GM18517 (cell line): ENCODE results near the gene GPS1.

Source experiments
- ATAC-seq: cut with Tn5 transposase; IDR thresholded peaks from one replicate; pipeline ENCODE4 v1.9.1; 2021; ENCODE audit warnings: mild to moderate bottlenecking, moderate library complexity; ENCODE audit not compliant: unreplicated experiment

GPS1 gene

DNA sequence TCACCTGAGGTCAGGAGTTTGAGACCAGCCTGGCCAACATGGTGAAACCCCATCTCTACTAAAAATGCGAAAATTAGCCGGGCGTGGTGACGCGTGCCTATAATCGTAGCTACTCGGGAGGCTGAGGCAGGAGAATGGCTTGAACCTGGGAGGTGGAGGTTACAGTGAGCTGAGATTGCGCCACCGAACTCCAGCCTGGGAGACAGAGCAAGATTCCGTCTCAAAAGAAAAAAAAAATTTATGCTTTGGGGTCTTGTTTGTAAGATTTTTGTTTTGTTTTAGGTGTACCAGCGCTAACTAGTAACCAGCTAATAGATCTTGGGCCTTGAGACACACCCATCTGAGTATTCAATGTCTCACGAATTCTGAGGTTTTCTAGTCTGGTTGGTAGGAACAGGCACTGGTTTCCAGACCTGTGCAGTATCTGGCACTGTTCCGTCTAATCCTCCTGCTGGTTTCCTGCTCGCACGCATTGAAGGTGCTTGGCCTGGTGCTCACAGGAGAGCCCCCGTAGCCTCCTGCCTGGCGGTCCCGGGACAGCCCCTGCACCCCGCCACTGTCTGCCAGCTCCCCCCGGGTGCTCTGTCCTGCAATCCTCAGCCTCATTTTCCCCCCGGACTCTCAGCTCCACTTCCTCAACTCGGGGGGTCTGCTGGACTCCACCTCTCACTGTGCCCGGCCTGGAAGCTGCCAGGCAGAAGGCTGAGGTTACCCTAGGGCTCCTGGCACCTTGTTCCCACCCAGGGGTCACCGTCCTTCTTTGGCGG lies 24.5 kb downstream of the GPS1 start:
- ATAC-seq, result no peak

DNA sequence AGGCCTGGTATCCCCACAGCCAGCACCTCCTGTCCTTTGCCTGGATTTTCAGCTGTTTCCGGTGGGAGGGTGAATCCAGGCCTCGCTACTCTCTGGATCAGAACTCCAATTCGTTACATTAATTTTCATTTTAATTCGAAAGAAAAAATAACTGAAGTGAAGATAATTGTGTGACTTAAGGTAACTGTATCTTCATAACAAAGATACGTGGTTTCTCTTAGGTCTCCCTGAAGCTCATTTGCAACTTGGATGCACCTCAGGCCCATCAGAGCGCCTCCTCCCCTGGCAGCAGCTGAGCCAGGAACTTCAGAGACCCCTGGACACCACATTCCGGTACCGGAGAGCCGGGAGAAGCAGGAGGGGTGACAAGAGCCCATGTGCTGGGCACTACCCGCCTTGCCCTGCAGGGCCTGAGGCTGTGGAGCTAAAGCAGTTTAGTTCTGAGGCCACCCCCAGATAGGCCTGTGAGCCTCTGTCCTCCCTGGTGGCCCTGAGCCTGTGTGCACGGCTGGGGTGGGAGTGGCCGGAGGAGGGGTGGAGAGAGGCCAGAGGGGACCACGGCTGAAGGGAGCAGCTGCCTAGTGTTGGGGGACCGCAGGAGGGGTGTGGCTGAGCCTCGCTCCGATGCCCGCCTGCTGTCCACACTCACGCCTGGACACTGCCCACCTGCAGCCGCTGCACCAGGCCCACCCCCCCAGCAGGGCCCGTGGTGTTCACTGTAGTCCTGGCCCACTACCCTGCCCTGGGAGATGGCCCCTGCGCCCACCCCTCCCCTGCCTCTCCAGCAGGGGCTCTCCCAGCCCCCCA lies 25.3 kb downstream of the GPS1 start:
- ATAC-seq, result no peak

DNA sequence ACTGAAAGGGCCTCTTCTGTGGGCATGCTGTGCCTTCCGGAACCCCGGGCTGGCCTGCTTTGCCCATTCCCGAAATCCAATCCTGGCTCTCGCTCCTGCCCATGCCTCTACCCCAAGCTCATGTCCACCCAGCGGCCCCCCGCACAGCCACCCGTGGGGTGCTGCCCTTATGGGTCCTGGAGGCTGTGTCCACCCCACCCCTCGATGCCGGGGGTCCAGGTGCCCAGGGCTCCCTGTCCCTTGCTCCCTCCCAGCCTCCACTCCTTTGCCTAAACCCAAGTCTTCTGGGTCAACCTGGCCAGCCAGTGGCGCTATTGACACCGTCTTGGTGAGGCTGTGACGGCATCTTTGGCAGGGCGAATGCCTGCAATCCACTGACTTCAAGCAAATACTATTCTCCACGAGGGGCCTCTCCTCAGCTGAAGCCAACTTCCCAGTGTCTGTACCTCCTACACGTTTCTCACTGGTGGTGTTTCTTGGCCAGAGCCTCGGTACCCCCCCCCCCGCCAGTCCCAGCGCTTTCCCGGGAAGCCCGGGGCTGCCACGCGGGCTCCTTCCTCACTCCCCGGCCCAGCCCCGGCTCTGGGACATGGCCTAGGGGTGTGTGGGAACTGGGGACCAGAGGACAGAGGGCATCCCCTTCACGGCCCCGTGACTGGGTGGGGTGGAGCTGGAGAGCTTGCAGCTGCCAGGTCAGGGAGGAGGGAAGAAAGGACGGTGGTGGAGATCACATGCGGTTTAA lies 26.1 kb downstream of the GPS1 start:
- no peak for ATAC-seq

DNA sequence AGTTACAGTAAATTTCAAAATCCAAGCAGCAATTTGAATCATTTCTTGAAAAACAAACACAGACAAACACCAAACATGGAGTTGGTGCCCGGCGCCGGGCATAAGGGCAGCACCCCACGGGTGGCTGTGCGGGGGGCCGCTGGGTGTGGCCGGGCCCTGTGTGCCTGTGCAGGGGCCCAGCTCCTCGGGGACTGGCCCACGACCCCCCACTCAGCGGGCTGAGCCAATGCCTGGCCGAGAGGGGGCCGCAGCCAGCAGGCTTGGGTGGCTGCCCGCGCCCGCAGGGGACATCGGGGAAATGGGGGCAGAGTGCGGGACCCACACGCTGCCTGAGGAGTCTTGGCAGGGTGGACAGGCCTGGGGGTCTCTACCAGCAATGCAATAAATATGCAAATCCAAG lies 26.7 kb downstream of the GPS1 start:
- no peak for ATAC-seq

DNA sequence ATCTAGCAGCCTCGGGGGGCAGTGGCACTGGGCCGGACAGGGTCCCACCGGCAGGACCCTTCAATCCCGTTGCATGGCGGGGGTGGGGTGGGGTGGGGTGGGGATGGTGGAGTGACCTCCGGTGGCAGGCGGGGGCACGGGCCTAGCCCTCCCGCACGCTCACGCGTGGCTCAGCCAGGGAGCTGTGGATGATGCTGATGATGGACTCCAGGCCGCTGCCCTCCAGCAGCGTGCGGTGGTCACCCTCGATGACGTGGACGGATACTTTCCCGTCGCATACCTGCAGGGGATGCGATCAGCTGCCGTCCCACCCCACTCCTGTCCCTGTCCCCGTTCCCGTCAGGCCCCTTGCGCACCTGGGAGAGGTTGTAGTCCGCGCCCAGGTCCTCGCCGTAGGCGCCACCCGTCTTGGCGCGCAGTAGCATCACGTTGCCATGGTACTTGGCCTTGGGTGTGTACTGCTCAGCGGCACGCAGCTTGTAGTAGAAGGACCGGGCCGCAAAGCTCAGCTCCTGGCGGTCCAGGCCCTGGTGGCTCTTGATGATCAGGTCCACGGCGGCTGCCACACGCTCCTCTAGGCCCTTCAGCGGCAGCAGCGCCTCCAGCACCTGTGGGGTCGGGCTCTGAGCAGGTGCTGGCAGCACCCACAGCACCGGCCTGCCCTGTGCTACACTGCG lies 27.4 kb downstream of the GPS1 start:
- ATAC-seq, result no peak

DNA sequence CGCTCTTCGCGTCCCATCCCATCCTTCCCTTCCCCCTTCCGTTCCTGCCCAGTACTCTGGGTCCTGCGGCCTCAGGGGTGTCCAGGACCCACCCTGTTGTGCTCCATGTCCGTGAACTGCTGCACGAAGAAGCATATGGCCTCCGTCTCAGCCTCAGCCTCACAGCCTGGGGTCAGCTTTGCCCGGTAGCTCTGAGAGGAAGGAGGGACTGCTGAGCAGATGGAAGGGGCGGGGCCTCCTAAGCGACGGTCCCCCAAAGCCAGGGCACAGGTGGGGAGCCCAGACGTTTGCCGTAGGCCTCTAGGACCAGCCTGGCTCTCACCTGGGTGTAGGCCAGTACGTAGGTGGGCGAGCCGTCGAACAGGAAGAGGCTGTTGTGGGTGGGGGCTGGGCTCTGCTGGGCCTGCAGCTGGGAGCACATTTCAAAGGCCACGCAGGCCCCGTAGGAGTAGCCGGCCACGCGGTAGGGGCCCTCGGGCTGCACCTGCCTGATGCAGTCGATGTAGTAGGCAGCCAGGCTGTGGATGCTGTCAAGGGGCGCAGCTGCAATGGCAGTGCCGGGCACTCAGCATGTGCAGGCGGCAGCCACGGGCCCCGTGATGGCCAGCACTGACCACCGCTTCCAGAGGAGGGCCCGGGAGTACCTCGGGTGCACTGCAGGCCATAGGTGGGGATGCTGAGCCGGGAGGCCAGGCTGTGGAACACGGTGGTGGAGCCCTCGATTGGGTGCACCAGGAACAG lies 28.5 kb downstream of the GPS1 start:
- ATAC-seq, result no peak

- ATAC-seq, result no peak
These were observed 29.2 kb downstream of the GPS1 start for GRCh38 chr17:82080789-82081464.

GRCh38 chr17:82081546-82081945 lies 29.8 kb downstream of the GPS1 start:
- ATAC-seq, result no peak

- ATAC-seq, result no peak
These were observed 30.3 kb downstream of the GPS1 start for GRCh38 chr17:82081966-82082365.

DNA sequence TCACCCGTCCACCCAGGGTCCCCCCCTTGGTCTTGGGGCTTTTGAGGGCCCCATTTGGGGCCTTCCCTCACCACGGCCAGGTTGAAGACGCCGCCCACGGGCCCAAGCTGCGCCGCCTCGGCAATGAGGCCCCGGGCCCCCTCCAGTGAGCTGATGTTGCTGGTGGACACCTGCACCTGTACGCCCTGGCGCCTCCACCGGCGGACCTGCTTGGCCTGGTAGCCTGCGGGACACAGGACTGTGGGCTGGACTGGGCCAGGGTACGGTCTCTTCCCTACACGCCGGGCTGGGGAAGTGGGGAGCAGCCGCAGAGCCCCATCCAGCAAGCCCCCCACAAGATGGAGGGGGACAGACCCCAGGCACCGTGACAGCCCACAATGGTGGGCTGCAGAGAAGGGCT lies 30.8 kb downstream of the GPS1 start:
- no peak for ATAC-seq

GRCh38 chr17:82083009-82083408 lies 31.3 kb downstream of the GPS1 start:
- no peak for ATAC-seq

DNA sequence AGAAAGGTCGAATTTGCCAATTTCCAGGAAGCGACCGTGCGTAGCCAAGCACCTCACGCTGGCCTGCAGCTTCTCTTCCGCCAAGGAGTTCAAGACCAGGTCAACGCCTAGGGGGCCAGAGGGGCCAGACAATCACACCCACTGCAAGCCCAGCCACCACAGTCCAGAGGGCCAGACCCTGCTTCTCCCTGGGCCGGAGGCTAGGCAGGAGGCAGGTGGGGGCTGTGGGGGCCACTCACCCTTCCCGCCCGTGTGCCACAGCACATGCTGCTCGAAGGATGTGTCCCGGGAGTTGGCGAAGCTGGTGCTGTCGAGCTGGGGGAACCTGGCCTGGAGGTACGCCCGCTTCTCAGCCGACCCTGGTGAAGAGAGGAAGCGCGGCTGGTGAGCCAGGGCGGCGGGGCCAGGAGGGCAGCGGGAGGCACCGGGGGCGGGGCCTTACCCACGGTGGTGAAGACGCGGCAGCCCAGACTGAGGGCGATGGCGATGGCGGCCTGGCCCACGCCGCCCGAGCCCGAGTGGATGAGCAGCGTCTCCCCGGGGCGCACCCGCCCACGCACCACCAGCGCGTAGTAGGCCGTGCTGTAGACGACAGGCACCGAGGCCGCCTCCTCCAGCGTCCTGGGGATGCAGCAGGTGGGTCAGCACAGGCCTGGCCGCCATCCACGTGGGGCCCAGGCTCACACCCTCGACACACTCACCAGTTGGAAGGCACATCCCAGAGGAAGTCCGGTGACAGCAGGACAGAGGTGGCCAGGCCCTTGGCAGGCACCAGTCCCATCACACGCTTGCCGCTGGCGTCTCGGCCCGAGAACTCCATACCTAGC lies 32.0 kb downstream of the GPS1 start:
- ATAC-seq, result no peak

GRCh38 chr17:82084373-82085030 lies 32.8 kb downstream of the GPS1 start:
- no peak for ATAC-seq

- no peak for ATAC-seq
These were observed 33.5 kb downstream of the GPS1 start for GRCh38 chr17:82085031-82085861.

DNA sequence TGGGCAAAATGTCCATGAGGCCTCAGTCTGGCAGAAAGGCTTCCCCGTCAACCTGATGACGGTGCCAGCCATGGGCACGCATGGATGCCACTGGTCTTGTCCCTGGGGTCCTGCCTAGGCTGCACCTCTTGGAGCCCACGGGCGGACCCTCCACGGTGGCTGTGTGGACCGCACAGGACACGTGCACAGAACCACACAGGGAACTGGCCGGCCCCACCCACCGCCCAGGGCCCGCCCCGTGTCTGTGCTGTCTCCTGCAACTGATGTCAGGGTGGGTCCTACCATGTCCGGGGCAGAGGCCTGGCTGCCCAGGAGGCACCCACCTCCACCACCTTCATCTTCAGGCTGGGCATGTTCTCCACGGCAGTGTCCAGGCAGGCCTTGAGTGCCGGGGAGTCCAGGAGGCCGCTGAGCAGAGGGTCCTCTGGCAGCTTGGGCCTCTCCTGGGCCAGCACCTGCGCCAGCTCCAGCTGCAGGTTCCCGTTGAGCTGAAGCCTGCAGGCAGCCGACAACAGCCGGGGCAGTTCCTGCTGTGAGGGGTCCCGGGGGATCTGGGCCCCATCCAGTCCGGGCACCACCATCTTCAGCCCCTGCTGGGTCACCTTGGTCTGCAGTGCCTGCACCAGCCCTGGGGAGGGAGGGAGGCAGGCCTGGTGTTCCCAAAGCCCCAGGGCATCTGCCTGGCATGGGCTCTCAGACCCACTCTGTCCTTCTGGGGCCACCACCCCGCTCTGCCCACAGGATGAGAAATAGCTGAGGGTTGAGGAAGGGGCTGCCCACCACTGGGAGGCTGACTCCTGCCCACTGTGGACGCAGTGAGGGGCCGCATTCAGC lies 34.5 kb downstream of the GPS1 start:
- no peak for ATAC-seq
